SK-N-SH treated with all-trans-retinoic acid at 6 μM for 48 hours (cell line): ENCODE data around the gene HDGFL2.

Experiments used
- ATAC-seq: fragments of 200-7000 bp; cut with Tn5 transposase; 3 replicates; pipeline ENCODE4 v1.9.1; 2020; ENCODE audit warnings: mild to moderate bottlenecking, moderate library complexity
- ARNTL ChIP-seq: fragments of 450-650 bp; formaldehyde crosslinking; IDR thresholded peaks from 2 replicates; pipeline ENCODE4 v1.5.0; 2020; ENCODE audit warnings: low read depth, mild to moderate bottlenecking, moderate library complexity, borderline replicate concordance
- BACH2 ChIP-seq: fragments of 250-450 bp; sonication (Bioruptor Pico); IDR thresholded peaks from 2 replicates; pipeline ENCODE4 v1.9.0; 2021; ENCODE audit warnings: mild to moderate bottlenecking, borderline replicate concordance
- CSDC2 ChIP-seq: fragments of 250-450 bp; sonication (Bioruptor Pico); IDR thresholded peaks from 2 replicates; pipeline ENCODE4 v1.5.0; 2020; ENCODE audit warnings: mild to moderate bottlenecking, moderate library complexity
- ESRRG ChIP-seq: fragments of 250-450 bp; sonication (Bioruptor Pico); IDR thresholded peaks from 2 replicates; pipeline ENCODE4 v1.6.1; 2021; ENCODE audit warnings: mild to moderate bottlenecking
- GLIS3 ChIP-seq: fragments of 250-450 bp; sonication (Bioruptor Pico); IDR thresholded peaks from 2 replicates; pipeline ENCODE4 v1.5.0; 2020; ENCODE audit warnings: mild to moderate bottlenecking, moderate library complexity
- ISL1 ChIP-seq: fragments of 250-450 bp; sonication (Bioruptor Pico); IDR thresholded peaks from 2 replicates; pipeline ENCODE4 v2.1.2; 2022; ENCODE audit warnings: mild to moderate bottlenecking, moderate library complexity
- PATZ1 ChIP-seq: fragments of 250-450 bp; sonication (Bioruptor Pico); IDR thresholded peaks from 2 replicates; pipeline ENCODE4 v1.8.0; 2020; ENCODE audit warnings: mild to moderate bottlenecking, moderate library complexity, borderline replicate concordance
- PPARA ChIP-seq: fragments of 250-450 bp; sonication (Bioruptor Pico); IDR thresholded peaks from 2 replicates; pipeline ENCODE4 v1.5.0; 2020; ENCODE audit warnings: mild to moderate bottlenecking, borderline replicate concordance
- RARB ChIP-seq: fragments of 250-450 bp; sonication (Bioruptor Pico); IDR thresholded peaks from 2 replicates; pipeline ENCODE4 v1.8.0; 2021; ENCODE audit warnings: mild to moderate bottlenecking, moderate library complexity
- TSHZ2 ChIP-seq: fragments of 250-450 bp; sonication (Bioruptor Pico); IDR thresholded peaks from 2 replicates; pipeline ENCODE4 v1.5.0; 2020; ENCODE audit warnings: mild to moderate bottlenecking, moderate library complexity
- ZC3H10 ChIP-seq: fragments of 250-450 bp; sonication (Bioruptor Pico); IDR thresholded peaks from 2 replicates; pipeline ENCODE4 v1.5.1; 2021; ENCODE audit warnings: mild to moderate bottlenecking, moderate library complexity
- ZFP3 ChIP-seq: fragments of 250-450 bp; sonication (Bioruptor Pico); IDR thresholded peaks from 2 replicates; pipeline ENCODE4 v1.5.0; 2020; ENCODE audit warnings: mild to moderate bottlenecking, moderate library complexity
- ZFP30 ChIP-seq: fragments of 450-650 bp; formaldehyde crosslinking; IDR thresholded peaks from 2 replicates; pipeline ENCODE4 v1.5.0; 2022; ENCODE audit warnings: mild to moderate bottlenecking, moderate library complexity
- ZNF565 ChIP-seq: fragments of 450-650 bp; formaldehyde crosslinking; conservative IDR thresholded peaks from 2 replicates; pipeline ENCODE4 v1.5.0; 2020; ENCODE audit warnings: low read depth, mild to moderate bottlenecking, moderate library complexity
- ZNF70 ChIP-seq: fragments of 450-650 bp; formaldehyde crosslinking; IDR thresholded peaks from 2 replicates; pipeline ENCODE4 v1.5.0; 2020; ENCODE audit warnings: mild to moderate bottlenecking, moderate library complexity
- ZNF8 ChIP-seq: fragments of 450-650 bp; formaldehyde crosslinking; IDR thresholded peaks from 2 replicates; pipeline ENCODE4 v1.5.0; 2020; ENCODE audit warnings: mild to moderate bottlenecking, moderate library complexity
- TF ChIP-seq, protein P1 (sequence below): fragments of 250-450 bp; sonication (Bioruptor Pico); IDR thresholded peaks from 2 replicates; pipeline ENCODE4 v1.8.0; 2021; ENCODE audit warnings: low read depth, mild to moderate bottlenecking, moderate library complexity, borderline replicate concordance
- TF ChIP-seq, protein P2 (sequence below): fragments of 250-450 bp; sonication (Bioruptor Pico); IDR thresholded peaks from 2 replicates; pipeline ENCODE4 v1.5.1; 2021; ENCODE audit warnings: mild to moderate bottlenecking, moderate library complexity
- TF ChIP-seq, protein P3 (sequence below): fragments of 250-450 bp; sonication (Bioruptor Pico); IDR thresholded peaks from 2 replicates; pipeline ENCODE4 v1.5.1; 2020; ENCODE audit warnings: low read depth, mild to moderate bottlenecking, moderate library complexity

HDGFL2 gene

DNA sequence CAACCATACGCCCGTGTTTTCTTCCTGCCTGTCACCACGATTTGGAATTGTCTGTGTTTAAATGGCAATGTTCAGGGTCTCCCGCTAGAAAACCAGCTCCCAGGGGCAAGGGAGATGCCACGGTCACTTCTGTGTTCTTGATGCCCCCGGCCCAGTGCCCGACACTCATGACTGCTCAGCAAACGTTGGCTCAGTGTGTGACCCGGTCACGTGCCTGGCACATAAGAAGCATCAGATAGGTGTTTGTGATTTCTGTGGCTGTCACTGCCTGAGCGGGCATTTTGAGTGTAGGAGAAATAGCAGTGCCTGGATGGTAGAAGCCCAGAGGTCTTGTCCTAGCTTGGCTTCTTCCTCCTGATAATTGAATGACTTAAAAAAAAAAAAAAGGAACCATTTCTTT is 15.5 kb downstream of the HDGFL2 start:
- ATAC-seq = no peak
- TF ChIP-seq BACH2 = no peak
- TF ChIP-seq RARB (CRISPR knock-in tag) = no peak
- TF ChIP-seq ZFP30 (CRISPR knock-in tag) = no peak
- no peak for TF ChIP-seq ZFP3
- no peak for TF ChIP-seq ZNF8 (CRISPR knock-in tag)
- TF ChIP-seq, protein P1, sequence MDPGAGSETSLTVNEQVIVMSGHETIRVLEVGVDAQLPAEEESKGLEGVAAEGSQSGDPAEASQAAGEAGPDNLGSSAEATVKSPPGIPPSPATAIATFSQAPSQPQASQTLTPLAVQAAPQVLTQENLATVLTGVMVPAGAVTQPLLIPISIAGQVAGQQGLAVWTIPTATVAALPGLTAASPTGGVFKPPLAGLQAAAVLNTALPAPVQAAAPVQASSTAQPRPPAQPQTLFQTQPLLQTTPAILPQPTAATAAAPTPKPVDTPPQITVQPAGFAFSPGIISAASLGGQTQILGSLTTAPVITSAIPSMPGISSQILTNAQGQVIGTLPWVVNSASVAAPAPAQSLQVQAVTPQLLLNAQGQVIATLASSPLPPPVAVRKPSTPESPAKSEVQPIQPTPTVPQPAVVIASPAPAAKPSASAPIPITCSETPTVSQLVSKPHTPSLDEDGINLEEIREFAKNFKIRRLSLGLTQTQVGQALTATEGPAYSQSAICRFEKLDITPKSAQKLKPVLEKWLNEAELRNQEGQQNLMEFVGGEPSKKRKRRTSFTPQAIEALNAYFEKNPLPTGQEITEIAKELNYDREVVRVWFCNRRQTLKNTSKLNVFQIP (CRISPR knock-in tag) = no peak
- TF ChIP-seq, protein P2, sequence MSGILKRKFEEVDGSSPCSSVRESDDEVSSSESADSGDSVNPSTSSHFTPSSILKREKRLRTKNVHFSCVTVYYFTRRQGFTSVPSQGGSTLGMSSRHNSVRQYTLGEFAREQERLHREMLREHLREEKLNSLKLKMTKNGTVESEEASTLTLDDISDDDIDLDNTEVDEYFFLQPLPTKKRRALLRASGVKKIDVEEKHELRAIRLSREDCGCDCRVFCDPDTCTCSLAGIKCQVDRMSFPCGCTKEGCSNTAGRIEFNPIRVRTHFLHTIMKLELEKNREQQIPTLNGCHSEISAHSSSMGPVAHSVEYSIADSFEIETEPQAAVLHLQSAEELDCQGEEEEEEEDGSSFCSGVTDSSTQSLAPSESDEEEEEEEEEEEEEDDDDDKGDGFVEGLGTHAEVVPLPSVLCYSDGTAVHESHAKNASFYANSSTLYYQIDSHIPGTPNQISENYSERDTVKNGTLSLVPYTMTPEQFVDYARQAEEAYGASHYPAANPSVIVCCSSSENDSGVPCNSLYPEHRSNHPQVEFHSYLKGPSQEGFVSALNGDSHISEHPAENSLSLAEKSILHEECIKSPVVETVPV (CRISPR knock-in tag) = no peak
- no peak for TF ChIP-seq TSHZ2 (CRISPR knock-in tag)
- no peak for TF ChIP-seq CSDC2 (CRISPR knock-in tag)
- no peak for TF ChIP-seq ZC3H10 (CRISPR knock-in tag)
- TF ChIP-seq ESRRG (CRISPR knock-in tag) = no peak
- no peak for TF ChIP-seq ZNF565 (CRISPR knock-in tag)
- no peak for TF ChIP-seq ARNTL
- TF ChIP-seq, protein P3, sequence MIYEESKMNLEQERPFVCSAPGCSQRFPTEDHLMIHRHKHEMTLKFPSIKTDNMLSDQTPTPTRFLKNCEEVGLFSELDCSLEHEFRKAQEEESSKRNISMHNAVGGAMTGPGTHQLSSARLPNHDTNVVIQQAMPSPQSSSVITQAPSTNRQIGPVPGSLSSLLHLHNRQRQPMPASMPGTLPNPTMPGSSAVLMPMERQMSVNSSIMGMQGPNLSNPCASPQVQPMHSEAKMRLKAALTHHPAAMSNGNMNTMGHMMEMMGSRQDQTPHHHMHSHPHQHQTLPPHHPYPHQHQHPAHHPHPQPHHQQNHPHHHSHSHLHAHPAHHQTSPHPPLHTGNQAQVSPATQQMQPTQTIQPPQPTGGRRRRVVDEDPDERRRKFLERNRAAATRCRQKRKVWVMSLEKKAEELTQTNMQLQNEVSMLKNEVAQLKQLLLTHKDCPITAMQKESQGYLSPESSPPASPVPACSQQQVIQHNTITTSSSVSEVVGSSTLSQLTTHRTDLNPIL (CRISPR knock-in tag) = no peak
- TF ChIP-seq ISL1 = no peak
- TF ChIP-seq GLIS3 = no peak
- TF ChIP-seq PPARA = no peak
- TF ChIP-seq PATZ1 (CRISPR knock-in tag) = no peak

DNA sequence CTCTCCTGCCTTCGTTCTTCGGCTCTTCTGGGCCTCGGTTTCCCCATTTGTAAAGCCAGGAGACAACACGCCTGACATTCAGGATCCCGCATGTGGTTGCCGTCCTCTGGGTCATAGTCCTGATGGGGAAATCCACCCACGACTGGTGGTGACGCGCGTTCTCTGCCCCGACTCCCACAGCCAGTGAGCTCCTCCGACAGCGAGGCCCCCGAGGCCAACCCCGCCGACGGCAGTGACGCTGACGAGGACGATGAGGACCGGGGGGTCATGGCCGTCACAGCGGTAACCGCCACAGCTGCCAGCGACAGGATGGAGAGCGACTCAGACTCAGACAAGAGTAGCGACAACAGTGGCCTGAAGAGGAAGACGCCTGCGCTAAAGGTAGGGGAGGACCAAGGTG is 16.4 kb downstream of the HDGFL2 start:
- ATAC-seq = no peak

DNA sequence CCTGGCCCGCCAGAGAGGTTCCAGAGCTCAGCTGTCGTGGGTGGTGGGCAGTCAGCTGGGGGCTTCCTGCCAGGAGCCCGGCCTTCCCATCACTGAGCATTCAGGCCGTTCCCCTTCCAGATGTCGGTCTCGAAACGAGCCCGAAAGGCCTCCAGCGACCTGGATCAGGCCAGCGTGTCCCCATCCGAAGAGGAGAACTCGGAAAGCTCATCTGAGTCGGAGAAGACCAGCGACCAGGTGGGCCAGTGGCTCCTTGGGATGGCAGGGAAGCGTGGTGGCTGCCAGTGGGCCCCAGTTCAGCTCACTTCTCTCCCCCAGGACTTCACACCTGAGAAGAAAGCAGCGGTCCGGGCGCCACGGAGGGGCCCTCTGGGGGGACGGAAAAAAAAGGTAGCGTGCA is 19.3 kb downstream of the HDGFL2 start:
- TF ChIP-seq CSDC2 (CRISPR knock-in tag) (no peak), GLIS3 (no peak), ZNF70 (CRISPR knock-in tag) (no peak), RARB (CRISPR knock-in tag) (no peak), PPARA (no peak)
- TF ChIP-seq, all 23 proteins: peak for 0
- no peak for ATAC-seq

More for the DNA sequence above, 16.4 kb downstream of the HDGFL2 start:
- TF ChIP-seq ZC3H10 (CRISPR knock-in tag) (no peak), GLIS3 (no peak), RARB (CRISPR knock-in tag) (no peak), ESRRG (CRISPR knock-in tag) (no peak), ZFP30 (CRISPR knock-in tag) (no peak)
- TF ChIP-seq, protein P3 (CRISPR knock-in tag) = no peak
- TF ChIP-seq, all 23 proteins: peak for 0
